GM21576 (cell line): Measurements from ENCODE around the gene MSS51.
"Not testable (repeated sequence)": the region's sequence is repeated elsewhere in the genome, so short reads cannot be mapped to it uniquely, and the experiment has no call there.

ENCODE experiments used
- ATAC-seq: cut with Tn5 transposase; IDR thresholded peaks from one replicate; pipeline ENCODE4 v1.9.1; 2021; ENCODE audit warnings: mild to moderate bottlenecking, moderate library complexity; ENCODE audit not compliant: unreplicated experiment

The MSS51 gene

DNA sequence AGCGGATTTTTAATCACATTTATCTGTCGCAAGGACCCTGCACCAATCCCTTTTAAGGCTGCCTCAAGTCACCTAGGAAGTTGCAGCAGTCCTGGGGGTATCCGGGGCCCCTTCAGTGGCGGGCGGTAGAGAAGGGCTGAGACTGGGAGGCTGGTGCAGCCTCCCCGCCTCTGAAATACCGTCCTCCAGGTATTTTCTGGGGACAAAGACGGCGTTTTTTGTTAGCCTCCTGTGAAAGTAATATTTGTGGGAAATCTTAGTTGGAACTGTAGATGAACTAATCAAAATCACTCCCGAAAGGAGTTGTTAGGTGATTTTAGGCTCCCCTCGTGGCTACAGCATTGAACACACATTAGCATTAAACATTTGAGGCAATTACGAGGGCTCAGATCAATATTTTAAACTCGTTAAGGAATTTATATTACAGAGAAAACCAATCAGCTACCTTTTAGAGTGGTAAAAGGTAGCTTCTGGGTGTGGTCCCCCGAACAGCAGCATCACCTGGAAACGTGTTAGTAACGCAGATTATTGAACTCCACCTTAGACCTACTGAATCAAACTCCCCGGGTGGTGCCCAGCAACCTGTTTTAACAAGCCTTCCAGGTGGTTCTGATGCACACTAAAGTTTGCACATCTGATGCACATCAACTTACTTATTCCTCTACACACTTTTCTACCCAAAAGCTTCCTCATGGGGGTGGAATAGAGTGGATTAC lies 19.0 kb downstream of the MSS51 start:
- peak; percentile 29 for ATAC-seq

DNA sequence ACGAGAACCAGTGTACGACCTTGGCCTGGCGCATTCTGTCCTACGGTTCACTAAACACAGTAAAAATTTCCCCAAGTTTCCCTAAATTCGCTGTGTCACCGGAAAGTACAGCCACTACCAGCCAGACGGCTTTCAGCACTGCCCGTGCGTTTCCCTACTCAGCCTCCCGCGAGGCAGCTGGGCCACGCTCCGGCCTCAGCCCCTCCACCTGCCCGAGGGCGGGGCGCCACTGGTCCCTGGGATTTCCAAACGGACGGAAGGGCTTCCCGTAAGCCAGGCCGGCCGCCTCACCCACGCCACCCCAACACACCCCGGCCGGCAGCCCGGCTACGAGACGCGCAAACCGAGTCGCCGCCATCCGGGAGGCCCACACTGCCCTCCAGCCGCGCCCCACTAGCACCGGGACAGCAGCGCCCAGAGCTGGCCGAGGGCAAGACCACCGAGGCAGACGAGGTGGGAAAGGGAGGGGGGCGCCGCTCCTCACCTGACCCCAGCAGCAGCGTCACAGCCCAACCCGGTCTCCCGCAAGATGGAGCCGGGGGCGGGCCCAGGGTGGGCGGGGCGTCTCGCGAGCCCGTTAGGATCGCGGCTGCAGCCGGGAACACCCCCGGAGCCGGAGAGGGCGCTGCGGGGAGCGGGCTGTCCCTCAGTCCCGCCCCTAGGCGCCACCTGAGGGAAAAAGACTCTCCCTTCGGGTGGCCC lies 19.7 kb downstream of the MSS51 start, which contains the start of gene ANXA7:
ANXA7 (minus strand) TSS at position 531 of the 702 bp plus-strand sequence. CDS start 13,202 bp downstream, outside the sequence.
- peak; percentile 88 for ATAC-seq

DNA sequence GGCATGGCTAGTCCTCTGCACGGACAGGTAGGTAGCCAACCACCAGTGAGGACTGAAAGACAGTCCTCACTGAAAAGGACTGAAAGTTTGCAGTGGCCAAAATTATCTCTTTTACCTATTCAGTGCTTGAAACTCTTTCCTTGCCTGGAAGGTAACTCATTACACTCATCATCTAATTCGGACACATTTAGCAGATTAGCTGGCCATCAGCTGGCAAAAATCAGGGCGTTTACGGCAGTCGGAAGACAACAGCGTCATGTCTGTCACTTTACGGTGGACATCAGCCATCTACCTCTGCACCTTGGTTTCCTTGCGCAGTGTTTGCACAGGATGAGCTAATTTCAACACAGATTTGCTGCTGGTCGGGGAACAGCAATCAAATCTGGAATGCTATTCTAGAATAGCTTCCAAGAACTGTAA lies 20.2 kb downstream of the MSS51 start:
- peak; percentile 18 for ATAC-seq

DNA sequence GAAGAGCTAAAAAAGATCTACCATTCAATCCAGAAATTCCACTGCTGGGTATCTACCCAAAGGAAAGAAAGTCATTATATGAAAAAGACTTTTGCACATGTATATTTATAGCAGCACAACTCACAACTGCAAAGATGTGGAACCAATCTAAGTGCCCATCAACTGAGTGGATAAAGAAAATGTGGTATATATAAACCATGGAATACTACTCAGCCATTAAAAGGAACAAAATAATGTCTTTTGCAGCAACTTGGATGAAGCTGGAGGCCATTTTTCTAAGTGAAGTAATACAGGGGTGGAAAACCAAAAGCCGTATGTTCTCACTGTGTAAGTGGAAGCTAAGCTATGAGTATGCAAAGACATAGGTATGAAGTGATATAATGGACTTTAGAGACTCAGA lies 22.5 kb downstream of the MSS51 start:
- no peak for ATAC-seq

DNA sequence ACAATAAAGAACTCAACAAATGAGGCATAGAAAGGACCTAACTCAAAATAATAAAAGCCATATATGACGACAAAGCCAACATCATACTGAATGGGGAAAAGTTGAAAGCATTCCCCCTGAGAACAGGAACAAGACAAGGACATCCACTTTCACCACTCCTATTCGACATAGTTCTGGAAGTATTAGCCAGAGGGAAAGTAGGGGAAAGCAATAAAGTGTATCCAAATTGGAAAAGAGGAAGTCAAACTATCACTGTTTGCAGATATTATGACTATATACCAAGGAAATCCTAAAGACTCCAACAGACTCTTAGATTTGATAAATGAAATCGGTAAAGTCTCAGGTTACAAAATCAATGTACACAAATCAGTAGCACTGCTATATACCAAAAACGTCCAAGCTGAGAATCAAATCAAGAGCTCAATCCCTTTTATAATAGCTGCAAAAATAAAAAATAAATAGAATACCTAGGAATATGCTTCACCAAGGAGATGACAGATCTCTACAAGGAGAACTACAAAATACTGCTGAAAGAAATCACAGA lies 24.3 kb downstream of the MSS51 start:
- ATAC-seq: no peak

DNA sequence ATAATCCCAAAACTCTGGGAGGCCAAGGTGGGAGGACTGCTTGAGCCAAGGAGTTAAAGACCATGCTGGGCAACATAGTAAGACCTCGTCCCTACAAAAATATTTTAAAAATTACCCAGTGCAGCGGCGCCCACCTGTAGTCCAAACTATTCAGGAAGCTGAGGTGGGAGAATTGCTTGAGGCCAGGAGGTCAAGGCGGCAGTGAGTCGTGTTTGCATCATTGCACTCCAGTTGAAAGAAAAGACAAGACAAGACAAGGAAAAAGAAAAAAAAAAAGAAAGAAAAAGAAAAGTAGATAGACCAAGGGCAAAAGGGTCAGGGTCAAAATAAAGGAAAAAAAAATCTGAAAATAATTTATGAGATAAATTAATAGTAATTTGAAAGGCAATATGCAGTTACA lies 25.3 kb downstream of the MSS51 start:
- no peak for ATAC-seq

DNA sequence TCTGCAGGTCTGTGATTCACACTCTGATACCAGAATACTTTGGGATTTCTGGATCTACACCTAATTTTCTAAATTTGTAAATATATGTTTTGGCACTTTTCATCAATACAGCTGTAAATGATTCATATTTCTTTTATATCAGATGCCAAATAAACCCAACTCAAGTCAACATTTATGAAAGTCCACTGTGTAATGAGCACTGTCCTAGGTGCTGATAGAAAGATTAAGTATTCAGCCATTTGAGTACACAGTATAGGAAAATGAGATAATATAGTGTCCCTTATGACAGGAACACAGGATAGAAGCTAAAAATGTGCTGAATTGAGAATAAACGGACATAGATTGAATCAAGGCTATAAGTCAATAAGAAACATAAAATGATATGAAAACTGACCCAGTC lies 25.9 kb downstream of the MSS51 start:
- ATAC-seq: no peak

DNA sequence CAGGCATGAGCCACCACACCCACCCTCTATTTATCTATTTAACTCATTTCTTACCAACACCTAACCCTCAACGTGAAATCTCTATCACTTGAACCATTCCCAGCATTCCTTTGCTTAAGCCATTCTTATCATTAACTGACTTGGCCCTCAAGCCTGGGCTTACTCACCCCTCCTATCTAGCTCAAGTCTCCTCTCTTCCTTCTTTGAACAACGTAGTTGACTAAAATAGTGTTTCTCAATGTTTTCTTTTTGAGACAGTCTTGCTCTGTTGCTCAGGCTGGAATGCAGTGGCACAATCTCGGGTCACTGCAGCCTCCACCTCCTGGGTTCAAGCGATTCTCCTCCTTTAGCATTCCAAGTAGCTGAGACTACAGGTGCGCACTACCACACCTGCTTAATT lies 26.5 kb downstream of the MSS51 start:
- no peak for ATAC-seq

DNA sequence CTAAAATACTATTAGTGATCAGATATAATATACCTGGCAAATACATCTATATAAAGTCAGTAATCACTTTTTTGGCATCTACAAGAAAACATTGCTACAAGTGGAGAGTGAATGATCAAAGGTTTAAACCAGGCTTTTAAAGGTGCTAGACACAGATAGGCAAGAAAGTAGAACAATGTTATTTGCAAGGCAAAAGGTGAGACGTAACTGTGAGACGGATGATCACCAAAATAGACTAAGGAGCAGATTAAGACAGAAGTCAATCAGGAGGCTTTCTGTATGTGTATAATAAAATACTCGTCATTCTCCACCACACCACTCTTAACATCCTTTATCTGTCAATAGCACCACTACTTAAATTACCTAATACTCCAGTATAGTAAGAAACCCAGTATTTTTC lies 27.8 kb downstream of the MSS51 start:
- no peak for ATAC-seq

DNA sequence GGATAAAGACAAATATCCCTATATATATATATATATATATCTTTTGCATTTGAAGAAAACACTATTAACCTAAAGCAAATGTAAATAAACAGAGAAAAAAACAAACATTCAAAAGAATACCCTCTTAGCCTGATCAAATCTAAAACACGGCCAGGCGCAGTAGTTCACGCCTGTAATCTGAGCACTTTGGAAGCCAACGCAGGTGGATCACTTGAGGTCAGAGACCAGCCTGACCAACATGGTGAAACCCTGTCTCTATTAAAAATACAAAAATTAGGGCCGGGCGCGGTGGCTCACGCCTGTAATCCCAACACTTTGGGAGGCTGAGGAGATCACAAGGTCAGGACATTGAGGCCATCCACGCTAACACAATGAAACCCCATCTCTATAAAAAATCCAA lies 28.7 kb downstream of the MSS51 start:
- ATAC-seq: no peak

DNA sequence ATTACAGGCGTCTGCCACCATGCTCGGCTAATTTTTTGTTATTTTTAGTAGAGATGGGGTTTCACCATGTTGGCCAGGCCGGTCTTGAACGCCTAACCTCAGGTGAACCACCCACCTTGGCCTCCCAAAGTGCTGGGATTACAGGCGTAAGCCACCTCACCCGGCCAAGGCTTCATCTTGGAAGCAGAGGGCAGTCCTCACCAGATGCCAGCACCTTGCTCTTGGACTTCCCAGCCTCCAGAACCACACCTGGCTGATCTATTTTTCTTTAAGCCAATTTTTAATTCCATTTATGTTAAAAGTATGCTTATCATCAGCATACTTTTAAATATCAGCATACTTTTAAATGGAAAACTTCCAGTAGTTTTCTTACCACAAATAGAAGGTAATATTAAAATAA lies 31.7 kb downstream of the MSS51 start:
- no peak for ATAC-seq

DNA sequence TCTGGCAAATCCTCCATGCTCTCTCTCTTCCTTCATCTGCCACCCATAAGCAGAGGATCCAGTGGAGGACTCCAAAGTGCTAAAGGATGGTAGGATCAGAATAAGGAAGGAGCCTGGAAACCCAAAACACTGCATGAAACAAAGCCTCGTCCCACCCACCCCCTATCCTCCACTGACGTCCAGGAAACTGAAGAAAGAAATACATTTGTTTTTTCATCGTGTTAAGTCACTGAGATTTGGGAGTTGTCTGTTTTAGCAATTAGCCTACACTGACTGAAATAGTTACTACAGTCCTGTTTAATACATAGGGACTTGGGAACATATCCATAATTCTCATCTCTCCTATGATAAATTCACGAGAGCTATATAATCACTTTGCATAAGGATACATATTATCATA lies 34.3 kb downstream of the MSS51 start:
- ATAC-seq: no peak

DNA sequence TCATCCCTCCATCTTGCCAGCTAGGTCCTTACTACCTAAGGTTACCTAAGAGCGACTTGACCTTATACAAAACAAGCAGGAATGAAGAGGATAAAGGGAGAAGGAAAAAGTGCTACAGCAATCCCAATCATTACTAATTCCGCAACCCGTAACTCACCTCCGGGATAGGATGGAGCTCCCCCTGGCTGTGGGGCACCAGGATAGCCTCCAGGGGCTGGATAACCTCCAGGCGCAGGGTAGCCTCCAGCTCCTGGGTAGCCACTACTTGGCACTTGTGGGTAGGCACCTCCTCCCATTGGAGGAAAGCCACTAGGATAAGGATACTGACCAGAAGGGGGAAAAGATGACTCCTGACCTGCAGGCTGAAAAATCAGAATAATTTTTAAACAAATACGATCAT lies 35.3 kb downstream of the MSS51 start:
- ATAC-seq: no peak

DNA sequence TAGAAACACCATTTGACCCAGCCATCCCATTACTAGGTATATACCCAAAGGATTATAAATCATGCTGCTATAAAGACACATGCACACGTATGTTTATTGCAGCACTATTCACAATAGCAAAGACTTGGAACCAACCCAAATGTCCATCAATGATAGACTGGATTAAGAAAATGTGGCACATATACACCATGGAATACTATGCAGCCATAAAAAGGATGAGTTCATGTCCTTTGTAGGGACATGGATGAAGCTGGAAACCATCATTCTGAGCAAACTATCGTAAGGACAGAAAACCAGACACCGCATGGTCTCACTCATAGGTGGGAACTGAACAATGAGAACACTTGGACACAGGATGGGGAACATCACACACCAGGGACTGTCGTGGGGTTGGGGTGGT lies 39.0 kb downstream of the MSS51 start:
- not testable (repeated sequence) for ATAC-seq

DNA sequence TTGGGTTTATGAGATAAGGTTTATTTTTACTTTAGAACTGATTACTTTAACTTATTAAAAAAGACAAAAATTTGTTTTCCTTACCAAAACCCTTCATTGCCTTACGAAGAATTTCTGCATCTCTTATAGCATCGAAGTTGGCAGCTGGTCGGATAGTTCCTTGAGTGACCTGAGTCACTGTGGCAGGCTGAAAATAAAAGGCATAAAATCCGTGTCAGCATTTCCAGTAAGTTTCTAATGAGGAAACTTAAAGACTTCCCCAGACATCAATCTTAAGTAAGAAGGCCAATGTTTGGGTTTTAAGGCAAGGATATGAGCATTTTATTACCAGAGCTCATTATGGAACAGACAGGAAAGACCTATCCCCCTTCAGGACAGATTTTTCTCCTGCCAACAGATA lies 45.1 kb downstream of the MSS51 start:
- no peak for ATAC-seq

DNA sequence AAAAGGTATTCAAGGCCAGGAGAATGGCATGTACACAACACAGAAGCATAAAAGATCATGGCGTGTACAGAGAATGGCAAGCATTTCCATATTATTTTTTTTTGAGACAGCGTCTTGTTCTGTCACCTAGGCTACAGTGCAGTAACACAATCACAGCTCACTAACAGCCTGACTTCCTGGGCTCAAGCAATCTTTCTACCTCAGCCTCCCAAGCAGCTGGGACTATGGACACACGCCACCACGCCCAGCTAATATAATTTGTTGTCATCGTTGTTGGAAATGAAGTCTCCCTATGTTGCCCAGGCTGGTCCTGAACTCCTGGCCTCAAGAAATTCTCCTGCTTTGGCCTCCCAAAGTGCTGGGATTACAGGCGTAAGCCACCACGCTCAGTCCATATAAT lies 46.8 kb downstream of the MSS51 start:
- ATAC-seq: no peak

DNA sequence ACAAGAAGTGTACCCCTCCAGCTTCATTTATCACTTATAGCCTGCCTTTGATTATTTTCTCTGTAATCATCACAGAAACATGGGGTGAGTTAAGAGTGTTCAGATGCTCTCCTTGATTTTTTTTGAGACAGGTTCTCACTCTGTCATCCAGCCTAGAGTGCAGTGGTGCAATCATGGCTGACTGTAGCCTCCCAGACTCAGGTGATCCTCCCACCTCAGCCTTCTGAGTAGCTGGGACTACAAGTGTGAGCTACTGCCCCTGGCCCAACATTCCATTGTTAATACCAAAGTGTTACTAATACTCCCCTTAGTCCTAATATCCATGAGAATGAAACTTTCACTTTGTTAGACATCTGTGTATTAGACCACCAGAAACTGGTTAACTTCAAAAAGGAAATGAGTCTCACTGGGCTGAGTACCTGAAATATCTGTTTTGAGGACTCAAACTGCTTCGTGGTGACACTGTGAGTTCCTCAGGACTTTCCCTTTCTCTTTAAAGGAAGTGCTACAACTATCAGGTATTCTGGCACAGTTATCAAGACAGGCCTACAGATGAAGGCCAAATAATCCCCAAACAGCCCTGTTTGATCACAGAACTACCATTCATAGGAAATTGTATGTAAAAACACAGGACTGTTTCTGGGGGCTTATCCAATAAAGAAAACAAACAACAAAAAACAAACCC lies 54.2 kb downstream of the MSS51 start:
- ATAC-seq: peak; percentile 52

DNA sequence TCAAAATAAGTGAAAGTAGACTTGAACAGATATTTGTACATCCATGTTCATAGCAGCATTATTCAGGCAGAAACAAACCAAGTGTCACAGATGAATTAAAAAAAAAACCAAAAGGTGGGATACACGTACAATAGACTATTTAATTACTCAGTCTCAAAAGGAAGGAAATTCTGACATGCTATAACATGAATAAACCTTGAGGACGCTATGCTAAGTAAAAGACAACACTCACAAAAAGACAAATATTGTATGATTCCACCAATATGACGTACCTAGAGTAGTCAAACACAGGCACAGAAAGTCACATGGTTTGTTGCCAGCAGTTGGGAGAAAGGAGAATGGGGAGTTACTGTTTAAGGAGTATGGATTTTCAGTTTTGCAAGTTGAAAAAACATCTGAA lies 56.7 kb downstream of the MSS51 start:
- ATAC-seq: no peak
